K562 (cell line): ENCODE measurements around the gene PGAP3. TPM values are rescaled to one million over a fixed set of nuclear protein-coding genes. Genes with fewer than 3 reads are reported as not detected.

ENCODE experiments used
- ADNP ChIP-seq: fragments of 200-800 bp; sonication (Bioruptor generic); IDR thresholded peaks from 2 replicates; pipeline ENCODE4 v1.6.1; 2016; ENCODE audit warnings: missing genetic modification characterization, missing compliant biosample characterization
- ATF6 ChIP-seq: sonication (generic); formaldehyde crosslinking; IDR thresholded peaks from 2 replicates; pipeline ENCODE4 v1.4.0; 2020; ENCODE audit warnings: mild to moderate bottlenecking, missing genetic modification reagents
- CAMTA2 ChIP-seq: fragments of 250-450 bp; sonication (Bioruptor Pico); conservative IDR thresholded peaks from 2 replicates; pipeline ENCODE4 v1.5.1; 2022
- CBX2 ChIP-seq: fragments of 200-600 bp; sonication (generic); IDR thresholded peaks from one replicate; pipeline ENCODE4 v1.6.1; 2012; ENCODE audit warnings: mild to moderate bottlenecking, low read length, inconsistent platforms; ENCODE audit not compliant: insufficient read depth, poor library complexity, severe bottlenecking
- CHCHD3 ChIP-seq: fragments of 250-450 bp; sonication (Bioruptor Pico); IDR thresholded peaks from 2 replicates; pipeline ENCODE4 v2.1.2; 2022; ENCODE audit warnings: mild to moderate bottlenecking
- CHD7 ChIP-seq: fragments of 200-600 bp; sonication (generic); IDR thresholded peaks from one replicate; pipeline ENCODE4 v1.6.1; 2012; ENCODE audit warnings: mild to moderate bottlenecking, low read depth, low read length, inconsistent platforms
- GATAD2A ChIP-seq: fragments of 450-650 bp; IDR thresholded peaks from 2 replicates; pipeline ENCODE4 v1.6.1; 2017
- IFI16 ChIP-seq: fragments of 250-450 bp; sonication (Bioruptor Pico); IDR thresholded peaks from 2 replicates; pipeline ENCODE4 v2.1.2; 2022; ENCODE audit warnings: mild to moderate bottlenecking, inconsistent platforms
- NRF1 ChIP-seq, 2 experiments: fragments of 450-650 bp; IDR thresholded peaks in 1 of 2; conservative IDR thresholded peaks in 1 of 2; 2 replicates each; pipeline ENCODE4 v1.6.1; 2014; ENCODE audit warnings: mild to moderate bottlenecking in 2 of 2
- POLR2AphosphoS2 ChIP-seq: IDR thresholded peaks from 2 replicates; pipeline ENCODE4 v1.6.1; 2012; ENCODE audit warnings: low read length, improper control_type of control experiment
- RAD21 ChIP-seq, 2 experiments: fragments of 250-450 bp in 1 of 2; fragments of 450-650 bp in 1 of 2; sonication (Bioruptor Pico) in 1 of 2; formaldehyde crosslinking in 1 of 2; IDR thresholded peaks in 1 of 2; conservative IDR thresholded peaks in 1 of 2; 2 replicates each; pipeline versions ENCODE4 v1.4.0 to v1.8.0; 2020 to 2022; ENCODE audit warnings: mild to moderate bottlenecking in 2 of 2, moderate library complexity in 1 of 2
- RHOXF2B ChIP-seq: fragments of 250-450 bp; sonication (Bioruptor Pico); conservative IDR thresholded peaks from 2 replicates; pipeline ENCODE4 v1.5.1; 2021
- SMARCA5 ChIP-seq: fragments of 450-650 bp; IDR thresholded peaks from 2 replicates; pipeline ENCODE4 v1.6.1; 2016
- SRSF9 ChIP-seq: fragments of 200-400 bp; formaldehyde crosslinking; IDR thresholded peaks from 2 replicates; pipeline ENCODE4 v1.6.1; 2017; ENCODE audit warnings: low read depth, low read length, borderline replicate concordance
- U2AF1 ChIP-seq: fragments of 200-400 bp; formaldehyde crosslinking; optimal IDR thresholded peaks from 2 replicates; pipeline ENCODE3; 2017; ENCODE audit warnings: mild to moderate bottlenecking, low read depth, low read length, moderate library complexity
- polyA plus RNA-seq, 8 experiments: library from polyadenylated mRNA; depleted of rRNA in 4 of 8; stranded (reverse) in 5 of 8; unstranded in 3 of 8; fragments of >200 nt; fragmentation: Nextera tagmentation in 2 of 8; fragmentation: Illumina TruSeq in 1 of 8; extraction: Ambion mirVana in 2 of 8; extraction: Trizol in 1 of 8; gene quantifications; 2 replicates each; pipeline versions ENCODE4 v1.2.1 to v1.2.3, GENCODE V29; 2011 to 2014; ENCODE audit warnings: inconsistent platforms in 1 of 8, missing spikeins in 1 of 8
- total RNA-seq, 7 experiments: library from RNA; depleted of rRNA in 6 of 7; stranded (reverse); fragments of >200 nt in 6 of 7; fragmentation: Illumina TruSeq in 2 of 7; extraction: Trizol in 2 of 7; gene quantifications; 2 replicates each; pipeline versions ENCODE4 v1.2.1 to v1.2.3, GENCODE V29; 2011 to 2021; ENCODE audit warnings: low replicate concordance in 1 of 7

Gene PGAP3
- total and polyA plus RNA-seq, 9 of the 15 experiments (the other 6 are each of a cell fraction or from before 2014, with no cell fraction given), result 0.38 to 9.4 (median 4.5) TPM

- no peak for TF ChIP-seq GATAD2A
- no peak for TF ChIP-seq CAMTA2 (CRISPR knock-in tag)
- peak; percentile 69 to 85 for TF ChIP-seq RAD21 (CRISPR knock-in tag; conservative IDR thresholded peaks at IDR 0.05 in 1 of 2, IDR thresholded peaks at IDR 0.05 in 1 of 2)
- TF ChIP-seq RHOXF2B (CRISPR knock-in tag), result no peak
- no peak for TF ChIP-seq U2AF1
- peak in 1 of 2 experiments; percentile 36; a peak in 2 of 4 replicates for TF ChIP-seq NRF1 (conservative IDR thresholded peaks at IDR 0.05 in 1 of 2, IDR thresholded peaks at IDR 0.05 in 1 of 2)
- TF ChIP-seq ADNP (tag), result no peak
- TF ChIP-seq IFI16 (CRISPR knock-in tag), result no peak
- TF ChIP-seq SMARCA5, result 0 out of 2 replicates have a peak, but pooled peaks have one; percentile 53
- peak; percentile 68; the same call in 1 of the 2 replicates for TF ChIP-seq POLR2AphosphoS2
- TF ChIP-seq SRSF9, result no peak
- TF ChIP-seq ATF6 (CRISPR knock-in tag), result no peak
- no peak for TF ChIP-seq CHD7
- TF ChIP-seq CBX2, result no peak
- no peak for TF ChIP-seq CHCHD3 (CRISPR knock-in tag)
These were observed 16.0 kb downstream of the PGAP3 start (continued) for GRCh38 chr17:39671651-39672521.
